ENCODE data around the gene NMT1.

NMT1 gene

DNA sequence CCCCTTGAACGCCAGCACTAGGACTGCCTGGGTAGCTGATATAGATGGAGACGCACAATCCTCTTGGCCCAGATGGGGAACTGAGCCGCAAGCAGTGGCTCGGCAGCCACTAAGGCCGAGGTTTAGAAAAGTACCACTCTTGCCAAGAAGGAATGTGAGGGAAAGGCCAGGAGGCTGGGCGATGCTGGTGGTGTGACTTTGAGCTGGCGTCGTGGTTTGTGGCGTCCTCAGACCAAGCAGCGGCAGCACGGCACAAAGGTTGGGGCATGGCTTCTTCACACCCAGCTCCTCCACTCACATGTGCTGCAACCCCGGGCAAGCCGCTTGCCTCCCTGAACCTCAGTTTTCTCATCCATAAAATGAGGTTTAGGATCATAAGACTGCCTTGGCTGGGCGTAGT is 25.3 kb upstream of the NMT1 start:
- TF ChIP-seq SIN3A (IDR thresholded peaks at IDR 0.05; ENCODE audit: borderline replicate concordance, insufficient read depth, low read length) (no peak), FOXP2 (optimal IDR thresholded peaks at IDR 0.05; ENCODE audit: borderline replicate concordance, extremely low read depth, extremely low read length, insufficient read depth) (no peak), POLR2AphosphoS5 (IDR thresholded peaks at IDR 0.05; ENCODE audit: low read depth, low read length) (no peak), TAF1 (IDR thresholded peaks at IDR 0.05; ENCODE audit: borderline replicate concordance, insufficient read depth, low read length) (no peak)
- TF ChIP-seq, protein P1, sequence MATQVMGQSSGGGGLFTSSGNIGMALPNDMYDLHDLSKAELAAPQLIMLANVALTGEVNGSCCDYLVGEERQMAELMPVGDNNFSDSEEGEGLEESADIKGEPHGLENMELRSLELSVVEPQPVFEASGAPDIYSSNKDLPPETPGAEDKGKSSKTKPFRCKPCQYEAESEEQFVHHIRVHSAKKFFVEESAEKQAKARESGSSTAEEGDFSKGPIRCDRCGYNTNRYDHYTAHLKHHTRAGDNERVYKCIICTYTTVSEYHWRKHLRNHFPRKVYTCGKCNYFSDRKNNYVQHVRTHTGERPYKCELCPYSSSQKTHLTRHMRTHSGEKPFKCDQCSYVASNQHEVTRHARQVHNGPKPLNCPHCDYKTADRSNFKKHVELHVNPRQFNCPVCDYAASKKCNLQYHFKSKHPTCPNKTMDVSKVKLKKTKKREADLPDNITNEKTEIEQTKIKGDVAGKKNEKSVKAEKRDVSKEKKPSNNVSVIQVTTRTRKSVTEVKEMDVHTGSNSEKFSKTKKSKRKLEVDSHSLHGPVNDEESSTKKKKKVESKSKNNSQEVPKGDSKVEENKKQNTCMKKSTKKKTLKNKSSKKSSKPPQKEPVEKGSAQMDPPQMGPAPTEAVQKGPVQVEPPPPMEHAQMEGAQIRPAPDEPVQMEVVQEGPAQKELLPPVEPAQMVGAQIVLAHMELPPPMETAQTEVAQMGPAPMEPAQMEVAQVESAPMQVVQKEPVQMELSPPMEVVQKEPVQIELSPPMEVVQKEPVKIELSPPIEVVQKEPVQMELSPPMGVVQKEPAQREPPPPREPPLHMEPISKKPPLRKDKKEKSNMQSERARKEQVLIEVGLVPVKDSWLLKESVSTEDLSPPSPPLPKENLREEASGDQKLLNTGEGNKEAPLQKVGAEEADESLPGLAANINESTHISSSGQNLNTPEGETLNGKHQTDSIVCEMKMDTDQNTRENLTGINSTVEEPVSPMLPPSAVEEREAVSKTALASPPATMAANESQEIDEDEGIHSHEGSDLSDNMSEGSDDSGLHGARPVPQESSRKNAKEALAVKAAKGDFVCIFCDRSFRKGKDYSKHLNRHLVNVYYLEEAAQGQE (IDR thresholded peaks at IDR 0.05; ENCODE audit: insufficient read depth in 1 of 2, low read depth in 2 of 2, low read length in 2 of 2) = no peak

DNA sequence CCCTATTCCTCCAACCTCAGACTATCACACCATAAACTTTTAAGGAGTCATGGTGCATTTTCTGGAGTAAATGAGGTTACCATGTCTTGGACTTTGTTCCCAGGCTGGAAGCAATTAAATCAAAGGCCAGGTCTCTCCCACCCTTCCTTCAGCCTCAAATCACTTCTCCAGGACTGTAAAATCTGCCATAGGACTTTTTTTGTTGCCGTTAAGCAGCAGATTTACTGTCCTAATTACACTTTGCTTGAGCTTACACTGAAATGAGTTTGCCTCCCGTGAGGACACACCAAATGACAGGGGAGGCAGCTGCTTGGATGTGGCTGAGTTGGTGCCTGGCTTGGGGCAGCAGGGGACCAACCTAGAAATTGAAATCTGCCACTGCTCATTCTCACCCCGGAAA is 24.4 kb upstream of the NMT1 start:
- TF ChIP-seq SIN3A (IDR thresholded peaks at IDR 0.05; ENCODE audit: borderline replicate concordance, insufficient read depth, low read length) (no peak), TAF1 (IDR thresholded peaks at IDR 0.05; ENCODE audit: borderline replicate concordance, insufficient read depth, low read length) (no peak), FOXP2 (optimal IDR thresholded peaks at IDR 0.05; ENCODE audit: borderline replicate concordance, extremely low read depth, extremely low read length, insufficient read depth) (no peak), POLR2AphosphoS5 (IDR thresholded peaks at IDR 0.05; ENCODE audit: low read depth, low read length) (no peak)
- TF ChIP-seq, protein P1 (IDR thresholded peaks at IDR 0.05; ENCODE audit: insufficient read depth in 1 of 2, low read depth in 2 of 2, low read length in 2 of 2) = no peak

DNA sequence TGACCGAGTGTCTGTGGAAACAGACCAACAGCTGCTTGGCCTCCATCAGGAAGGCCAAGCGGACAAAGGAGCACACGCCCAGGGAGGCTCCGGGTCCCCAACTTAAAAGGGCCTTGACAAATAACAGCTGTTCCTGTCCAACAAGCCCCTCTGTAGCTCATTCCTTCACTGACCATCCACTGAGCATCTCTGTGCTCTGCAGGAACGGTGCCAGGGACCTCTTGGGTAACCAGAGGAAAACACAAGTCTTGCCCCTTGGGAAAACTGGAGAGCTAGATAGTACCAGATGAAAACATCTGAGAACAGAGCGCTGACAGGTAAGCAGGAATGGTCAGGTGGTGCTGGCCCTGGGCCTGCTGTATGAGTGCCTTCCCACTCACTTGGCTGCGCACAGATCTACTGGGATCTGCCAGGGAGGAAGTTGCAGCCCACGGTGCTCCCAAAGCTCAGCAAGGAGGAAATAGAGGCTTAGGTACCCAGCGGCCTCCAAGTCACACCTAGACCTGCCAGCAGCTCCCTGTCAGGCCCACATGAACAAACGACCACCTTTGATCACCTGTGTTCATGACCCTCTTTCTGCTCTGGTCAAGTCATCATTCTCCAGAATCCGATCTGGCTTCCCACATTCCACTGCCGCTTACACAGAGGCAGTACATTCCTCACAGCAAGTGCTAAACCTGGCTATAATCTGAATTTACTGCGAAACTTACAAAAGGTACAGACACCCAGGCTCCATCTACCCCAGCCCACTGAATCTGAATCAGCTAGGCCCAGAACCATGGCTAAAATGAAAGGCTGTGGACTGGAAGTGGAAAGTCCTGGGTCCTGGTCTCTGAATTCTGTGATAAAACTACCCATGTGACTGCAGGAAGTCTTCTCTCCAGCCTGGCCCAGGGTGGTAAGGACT is 22.1 kb upstream of the NMT1 start:
- no peak for TF ChIP-seq TAF1 (IDR thresholded peaks at IDR 0.05; ENCODE audit: borderline replicate concordance, insufficient read depth, low read length)

DNA sequence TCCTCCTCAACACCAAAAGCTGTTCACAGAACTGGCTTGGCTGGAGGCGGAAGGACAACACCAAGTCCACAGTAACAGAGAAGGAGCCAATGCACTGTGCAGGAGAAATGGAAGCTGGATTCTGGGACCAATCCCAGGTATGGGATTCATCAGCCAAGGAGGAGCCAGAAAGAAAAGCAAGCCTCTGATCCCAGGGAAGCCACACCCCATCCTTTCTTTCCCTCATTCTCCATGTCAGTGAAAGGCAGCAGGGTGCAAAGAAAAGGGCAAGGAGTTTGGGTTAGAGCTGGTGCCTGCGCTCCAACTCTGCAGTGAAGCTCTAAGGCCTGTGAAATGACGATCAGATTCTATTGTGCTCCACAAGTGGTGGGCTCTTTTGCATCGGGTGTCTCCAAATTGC is 20.7 kb upstream of the NMT1 start:
- TF ChIP-seq FOXP2 (optimal IDR thresholded peaks at IDR 0.05; ENCODE audit: borderline replicate concordance, extremely low read depth, extremely low read length, insufficient read depth) (no peak), SIN3A (IDR thresholded peaks at IDR 0.05; ENCODE audit: borderline replicate concordance, insufficient read depth, low read length) (no peak), POLR2AphosphoS5 (IDR thresholded peaks at IDR 0.05; ENCODE audit: low read depth, low read length) (no peak), TAF1 (IDR thresholded peaks at IDR 0.05; ENCODE audit: borderline replicate concordance, insufficient read depth, low read length) (no peak)
- TF ChIP-seq, protein P1 (IDR thresholded peaks at IDR 0.05; ENCODE audit: insufficient read depth in 1 of 2, low read depth in 2 of 2, low read length in 2 of 2) = no peak

DNA sequence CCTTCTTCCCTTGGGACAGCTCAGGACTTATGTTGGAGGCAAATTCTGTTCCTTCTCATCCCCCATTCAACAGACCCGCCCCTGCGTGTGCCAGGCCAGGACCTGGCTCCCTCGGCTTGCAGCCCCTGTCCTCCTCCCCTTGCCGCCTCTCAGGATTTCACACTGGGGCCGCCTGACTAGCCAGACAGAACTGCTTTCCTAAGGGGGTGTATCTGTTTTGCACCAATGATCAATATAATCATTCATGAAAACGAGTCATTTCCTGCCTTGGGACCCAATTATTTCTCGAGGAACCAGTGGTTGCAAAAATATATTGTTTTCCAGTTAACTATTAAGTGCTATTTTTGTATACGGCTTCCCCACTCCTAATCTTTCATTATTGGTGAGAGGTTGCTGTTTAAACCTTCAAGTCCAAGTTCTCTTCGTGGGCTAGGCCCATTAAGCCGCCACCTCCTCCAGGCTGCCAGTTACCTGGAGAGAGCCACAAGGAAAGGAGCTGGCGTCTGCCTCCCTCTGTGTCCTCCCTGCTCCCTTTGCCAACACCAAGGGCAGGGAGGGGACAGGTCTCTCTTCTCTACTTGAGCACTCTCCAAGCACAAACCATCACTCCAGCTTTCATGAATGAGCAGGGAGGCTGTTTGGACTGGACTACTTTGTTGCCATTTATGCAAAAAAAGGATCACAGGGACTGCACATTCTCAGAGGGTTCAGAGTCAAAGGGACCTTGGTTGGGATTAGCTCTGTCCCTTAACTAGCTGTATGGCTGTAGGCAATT is 18.6 kb upstream of the NMT1 start:
- TF ChIP-seq TAF1 (IDR thresholded peaks at IDR 0.05; ENCODE audit: borderline replicate concordance, insufficient read depth, low read length) (no peak), SIN3A (IDR thresholded peaks at IDR 0.05; ENCODE audit: borderline replicate concordance, insufficient read depth, low read length) (no peak), POLR2AphosphoS5 (IDR thresholded peaks at IDR 0.05; ENCODE audit: low read depth, low read length) (no peak), FOXP2 (optimal IDR thresholded peaks at IDR 0.05; ENCODE audit: borderline replicate concordance, extremely low read depth, extremely low read length, insufficient read depth) (no peak)
- TF ChIP-seq, protein P1 (IDR thresholded peaks at IDR 0.05; ENCODE audit: insufficient read depth in 1 of 2, low read depth in 2 of 2, low read length in 2 of 2) = no peak
